Stimulated activated naive CD8-positive, alpha-beta T cell treated with anti-CD3 and anti-CD28 coated beads, Interleukin-15, Interleukin-2, amounts not matched to agents 100 ng/mL and 50 ng/mL, for 24 hours (primary cell): ENCODE measurements around the gene CCDC121.
"Not testable (repeated sequence)": the region's sequence is repeated elsewhere in the genome, so short reads cannot be mapped to it uniquely, and the experiment has no call there.

ENCODE experiments used
- H3K27ac Mint-ChIP-seq: one replicate; pipeline ENCODE4 v1.8.0; 2021; ENCODE audit warnings: mild to moderate bottlenecking, mixed read lengths
- H3K27me3 Mint-ChIP-seq: one replicate; pipeline ENCODE4 v1.8.0; 2021; ENCODE audit warnings: mixed read lengths
- H3K36me3 Mint-ChIP-seq: one replicate; pipeline ENCODE4 v1.8.0; 2021; ENCODE audit warnings: low read depth, mixed read lengths
- H3K4me1 Mint-ChIP-seq: one replicate; pipeline ENCODE4 v1.8.0; 2021; ENCODE audit warnings: low read depth, mixed read lengths
- H3K4me3 Mint-ChIP-seq: one replicate; pipeline ENCODE4 v1.8.0; 2021; ENCODE audit warnings: mild to moderate bottlenecking, mixed read lengths
- H3K9me3 Mint-ChIP-seq: one replicate; pipeline ENCODE4 v1.8.0; 2021; ENCODE audit warnings: mixed read lengths

Gene CCDC121

GRCh38 chr2:27621524-27621923 lies 7.3 kb downstream of the CCDC121 start:
- Mint-ChIP-seq H3K27me3 (no peaks in the 10 kb centered on the region), H3K27ac (no peak overlapping the region), H3K9me3 (no peaks in the 10 kb centered on the region), H3K36me3 (peaks cover 66% of the 10 kb centered on the region), H3K4me1 (no peaks in the 10 kb centered on the region), H3K4me3 (no peak overlapping the region)

GRCh38 chr2:27615316-27615715 lies 13.5 kb downstream of the CCDC121 start:
- no peaks in the 10 kb centered on the region for H3K4me1 Mint-ChIP-seq
- H3K27me3 Mint-ChIP-seq, result no peaks in the 10 kb centered on the region
- H3K27ac Mint-ChIP-seq, result no peak overlapping the region
- H3K9me3 Mint-ChIP-seq, result no peaks in the 10 kb centered on the region
- no peak overlapping the region for H3K4me3 Mint-ChIP-seq
- H3K36me3 Mint-ChIP-seq, result peaks cover 67% of the 10 kb centered on the region

- Mint-ChIP-seq H3K27me3 (no peaks in the 10 kb centered on the region), H3K4me1 (no peaks in the 10 kb centered on the region), H3K36me3 (peaks cover 60% of the 10 kb centered on the region), H3K27ac (no peak overlapping the region), H3K4me3 (no peak overlapping the region), H3K9me3 (no peaks in the 10 kb centered on the region)
Measured at GRCh38 chr2:27613985-27614384, 14.8 kb downstream of the CCDC121 start.

- Mint-ChIP-seq H3K36me3 (peaks cover 54% of the 10 kb centered on the region), H3K4me3 (no peak overlapping the region), H3K4me1 (peaks cover 4% of the 10 kb centered on the region), H3K9me3 (no peaks in the 10 kb centered on the region), H3K27me3 (no peaks in the 10 kb centered on the region), H3K27ac (no peak overlapping the region)
Measured at GRCh38 chr2:27606611-27607010, 22.2 kb downstream of the CCDC121 start.

GRCh38 chr2:27596627-27597026 lies 32.2 kb downstream of the CCDC121 start:
- H3K4me3 Mint-ChIP-seq, result no peak overlapping the region
- H3K9me3 Mint-ChIP-seq, result peaks cover 6% of the 10 kb centered on the region
- peaks cover 74% of the 10 kb centered on the region for H3K36me3 Mint-ChIP-seq
- H3K27me3 Mint-ChIP-seq, result no peaks in the 10 kb centered on the region
- peaks cover 55% of the 10 kb centered on the region for H3K4me1 Mint-ChIP-seq
- peak overlapping the region; percentile 49 for H3K27ac Mint-ChIP-seq

- Mint-ChIP-seq H3K4me1 (peaks cover 58% of the 10 kb centered on the region), H3K36me3 (peaks cover 72% of the 10 kb centered on the region), H3K9me3 (peaks cover 11% of the 10 kb centered on the region)
- not testable (repeated sequence) for H3K27me3 Mint-ChIP-seq, H3K4me3 Mint-ChIP-seq, H3K27ac Mint-ChIP-seq
Measured at GRCh38 chr2:27595412-27595811, 33.4 kb downstream of the CCDC121 start.

- not testable (repeated sequence) for H3K4me3 Mint-ChIP-seq, H3K27ac Mint-ChIP-seq, H3K27me3 Mint-ChIP-seq
- Mint-ChIP-seq H3K4me1 (peaks cover 56% of the 10 kb centered on the region), H3K9me3 (peaks cover 20% of the 10 kb centered on the region), H3K36me3 (peaks cover 72% of the 10 kb centered on the region)
Measured at GRCh38 chr2:27594020-27594703, 34.6 kb downstream of the CCDC121 start.

- H3K4me1 Mint-ChIP-seq, result peaks cover 55% of the 10 kb centered on the region
- peaks cover 73% of the 10 kb centered on the region for H3K36me3 Mint-ChIP-seq
- H3K9me3 Mint-ChIP-seq, result peaks cover 20% of the 10 kb centered on the region
- no peak overlapping the region for H3K4me3 Mint-ChIP-seq
- no peaks in the 10 kb centered on the region for H3K27me3 Mint-ChIP-seq
- H3K27ac Mint-ChIP-seq, result no peak overlapping the region
Measured at GRCh38 chr2:27593240-27593639, 35.6 kb downstream of the CCDC121 start.

GRCh38 chr2:27591745-27592144 lies 37.1 kb downstream of the CCDC121 start:
- Mint-ChIP-seq H3K4me1 (peaks cover 54% of the 10 kb centered on the region), H3K9me3 (peaks cover 20% of the 10 kb centered on the region), H3K27ac (no peak overlapping the region), H3K27me3 (no peaks in the 10 kb centered on the region), H3K36me3 (peaks cover 70% of the 10 kb centered on the region), H3K4me3 (no peak overlapping the region)

GRCh38 chr2:27588308-27588707 lies 40.5 kb downstream of the CCDC121 start:
- peaks cover 64% of the 10 kb centered on the region for H3K4me1 Mint-ChIP-seq
- H3K27ac Mint-ChIP-seq, result no peak overlapping the region
- H3K27me3 Mint-ChIP-seq, result no peaks in the 10 kb centered on the region
- H3K4me3 Mint-ChIP-seq, result no peak overlapping the region
- H3K36me3 Mint-ChIP-seq, result peaks cover 55% of the 10 kb centered on the region
- peaks cover 15% of the 10 kb centered on the region for H3K9me3 Mint-ChIP-seq

GRCh38 chr2:27587025-27587424 lies 41.8 kb downstream of the CCDC121 start:
- Mint-ChIP-seq H3K4me1 (peaks cover 67% of the 10 kb centered on the region), H3K27me3 (no peaks in the 10 kb centered on the region), H3K27ac (peak overlapping the region; percentile 70), H3K4me3 (peak overlapping the region; percentile 72), H3K9me3 (peaks cover 15% of the 10 kb centered on the region), H3K36me3 (peaks cover 49% of the 10 kb centered on the region)

- H3K27me3 Mint-ChIP-seq, result no peaks in the 10 kb centered on the region
- peaks cover 60% of the 10 kb centered on the region for H3K4me1 Mint-ChIP-seq
- peaks cover 1% of the 10 kb centered on the region for H3K9me3 Mint-ChIP-seq
- H3K36me3 Mint-ChIP-seq, result peaks cover 34% of the 10 kb centered on the region
- H3K4me3 Mint-ChIP-seq, result peak overlapping the region; percentile 91
- H3K27ac Mint-ChIP-seq, result peak overlapping the region; percentile 2
Measured at GRCh38 chr2:27584597-27584996, 44.2 kb downstream of the CCDC121 start.

GRCh38 chr2:27583390-27583915 lies 45.4 kb downstream of the CCDC121 start:
- Mint-ChIP-seq H3K4me3 (peak overlapping the region; percentile 91), H3K4me1 (peaks cover 52% of the 10 kb centered on the region), H3K27me3 (no peaks in the 10 kb centered on the region), H3K9me3 (peaks cover 7% of the 10 kb centered on the region), H3K36me3 (peaks cover 25% of the 10 kb centered on the region), H3K27ac (peak overlapping the region; percentile 89)

- peaks cover 9% of the 10 kb centered on the region for H3K9me3 Mint-ChIP-seq
- peak within 1 kb of the TSS; percentile 91 for H3K4me3 Mint-ChIP-seq
- H3K27ac Mint-ChIP-seq, result peak within 1 kb of the TSS; percentile 89
- H3K36me3 Mint-ChIP-seq, result peaks cover 19% of the 10 kb centered on the region
- H3K4me1 Mint-ChIP-seq, result peaks cover 46% of the 10 kb centered on the region
- no peaks in the 10 kb centered on the region for H3K27me3 Mint-ChIP-seq
Measured at GRCh38 chr2:27582695-27583389, 46.0 kb downstream of the CCDC121 start, which contains the start of gene ZNF512. Gene ZNF512 (plus strand): TSS chr2:27583042. CDS start chr2:27583113, 71 bp downstream.

- Mint-ChIP-seq H3K4me1 (peaks cover 42% of the 10 kb centered on the region), H3K27me3 (no peaks in the 10 kb centered on the region), H3K27ac (peak overlapping the region; percentile 89), H3K9me3 (peaks cover 12% of the 10 kb centered on the region), H3K4me3 (peak overlapping the region; percentile 91), H3K36me3 (peaks cover 18% of the 10 kb centered on the region)
Measured at GRCh38 chr2:27582129-27582694, 46.6 kb downstream of the CCDC121 start.
